H9 (cell line): Measurements from ENCODE around the gene ACAP3. TPM values are rescaled to one million over a fixed set of nuclear protein-coding genes. Genes with fewer than 3 reads are reported as not detected.

Experiments
- DNase-seq: peaks from one replicate; pipeline ENCODE4 v3.0.0-alpha.2; 2017
- H2AFZ ChIP-seq: one replicate; pipeline ENCODE4 v1.6.1; 2013; ENCODE audit warnings: mild to moderate bottlenecking, low read length, control low read depth, moderate library complexity
- H2AK5ac ChIP-seq: 2 replicates; pipeline ENCODE4 v1.6.1; 2013; ENCODE audit warnings: low read length, control low read depth, mixed read lengths; ENCODE audit not compliant: insufficient read length
- H2BK120ac ChIP-seq: one replicate; pipeline ENCODE4 v1.6.1; 2013; ENCODE audit warnings: low read depth, mild to moderate bottlenecking, low read length, control low read depth, inconsistent platforms; ENCODE audit not compliant: poor library complexity, severe bottlenecking
- H2BK12ac ChIP-seq: 2 replicates; pipeline ENCODE4 v1.6.1; 2013; ENCODE audit warnings: low read length, control low read depth, mixed read lengths, low read depth; ENCODE audit not compliant: insufficient read length
- H2BK15ac ChIP-seq: 2 replicates; pipeline ENCODE4 v1.6.1; 2013; ENCODE audit warnings: low read depth, low read length, control low read depth
- H2BK20ac ChIP-seq: one replicate; pipeline ENCODE4 v1.6.1; 2013; ENCODE audit warnings: low read depth, mild to moderate bottlenecking, low read length, control low read depth, inconsistent platforms; ENCODE audit not compliant: poor library complexity, severe bottlenecking
- H2BK5ac ChIP-seq: 2 replicates; pipeline ENCODE4 v1.6.1; 2013; ENCODE audit warnings: low read length, control low read depth, mixed read lengths; ENCODE audit not compliant: insufficient read length
- H3K14ac ChIP-seq: 2 replicates; pipeline ENCODE4 v1.6.1; 2013; ENCODE audit warnings: low read length, control low read depth; ENCODE audit not compliant: insufficient read depth
- H3K18ac ChIP-seq: 2 replicates; pipeline ENCODE4 v1.6.1; 2013; ENCODE audit warnings: low read depth, mild to moderate bottlenecking, mixed read lengths, low read length, control low read depth; ENCODE audit not compliant: insufficient read length
- H3K23ac ChIP-seq: 2 replicates; pipeline ENCODE4 v1.6.1; 2013; ENCODE audit warnings: low read length, control low read depth, mixed read lengths, low read depth; ENCODE audit not compliant: insufficient read length
- H3K23me2 ChIP-seq: 2 replicates; pipeline ENCODE4 v1.6.1; 2013; ENCODE audit warnings: low read depth, mild to moderate bottlenecking, mixed read lengths, low read length, control low read depth; ENCODE audit not compliant: insufficient read length, poor library complexity, severe bottlenecking
- H3K27ac ChIP-seq: 2 replicates; pipeline ENCODE4 v1.5.1; 2013; ENCODE audit warnings: low read length, control low read depth, mixed read lengths, low read depth; ENCODE audit not compliant: insufficient read length
- H3K27me3 ChIP-seq: 2 replicates; pipeline ENCODE4 v1.6.1; 2013; ENCODE audit warnings: low read length, control low read depth, inconsistent platforms; ENCODE audit not compliant: insufficient read depth
- H3K4ac ChIP-seq: 2 replicates; pipeline ENCODE4 v1.6.1; 2013; ENCODE audit warnings: low read depth, mild to moderate bottlenecking, control low read depth, inconsistent platforms, low read length, moderate library complexity
- H3K4me1 ChIP-seq: 2 replicates; pipeline ENCODE4 v1.6.1; 2013; ENCODE audit warnings: low read length, control low read depth, inconsistent platforms; ENCODE audit not compliant: insufficient read depth
- H3K4me2 ChIP-seq: 2 replicates; pipeline ENCODE4 v1.6.1; 2013; ENCODE audit warnings: low read length, control low read depth, mixed read lengths; ENCODE audit not compliant: insufficient read length, insufficient read depth
- H3K56ac ChIP-seq: 2 replicates; pipeline ENCODE4 v1.6.1; 2013; ENCODE audit warnings: low read depth, mild to moderate bottlenecking, mixed read lengths, low read length, control low read depth; ENCODE audit not compliant: insufficient read length
- H3K79me1 ChIP-seq: 2 replicates; pipeline ENCODE4 v1.6.1; 2013; ENCODE audit warnings: low read depth, mild to moderate bottlenecking, moderate library complexity, low read length, control low read depth, inconsistent platforms; ENCODE audit not compliant: insufficient read depth, poor library complexity, severe bottlenecking
- H3K79me2 ChIP-seq: 2 replicates; pipeline ENCODE4 v1.6.1; 2013; ENCODE audit warnings: low read length, control low read depth, inconsistent platforms; ENCODE audit not compliant: insufficient read depth
- H3K9ac ChIP-seq: 2 replicates; pipeline ENCODE4 v1.6.1; 2013; ENCODE audit warnings: low read length, control low read depth, mixed read lengths; ENCODE audit not compliant: insufficient read length; ENCODE audit errors: extremely low read depth
- H3K9me3 ChIP-seq: one replicate; pipeline ENCODE4 v1.6.1; 2013; ENCODE audit warnings: low read depth, low read length, inconsistent platforms; ENCODE audit not compliant: control insufficient read depth
- H3T11ph ChIP-seq: one replicate; pipeline ENCODE4 v1.6.1; 2013; ENCODE audit warnings: mild to moderate bottlenecking, low read length, control low read depth, inconsistent platforms
- H4K20me1 ChIP-seq: one replicate; pipeline ENCODE4 v1.6.1; 2013; ENCODE audit not compliant: control insufficient read depth, insufficient read length, insufficient read depth
- H4K5ac ChIP-seq: 2 replicates; pipeline ENCODE4 v1.6.1; 2013; ENCODE audit warnings: low read depth, mild to moderate bottlenecking, mixed read lengths, low read length, control low read depth; ENCODE audit not compliant: insufficient read length
- H4K8ac ChIP-seq: replicated peaks from 2 replicates; pipeline ENCODE4 v1.6.1; 2013; ENCODE audit warnings: low read length, control low read depth, mixed read lengths, low read depth; ENCODE audit not compliant: insufficient read length
- H4K91ac ChIP-seq: 2 replicates; pipeline ENCODE4 v1.6.1; 2013; ENCODE audit warnings: low read depth, mild to moderate bottlenecking, moderate library complexity, mixed read lengths, low read length, control low read depth; ENCODE audit not compliant: insufficient read length
- H3K27ac Mint-ChIP-seq, 3 experiments: 2 replicates in 2 of 3; 3 replicates in 1 of 3; pipeline ENCODE4 v1.8.0; 2020 to 2021; ENCODE audit warnings: mixed read lengths in 3 of 3, mild to moderate bottlenecking in 1 of 3, moderate library complexity in 1 of 3
- H3K27me3 Mint-ChIP-seq: 2 replicates; pipeline ENCODE4 v1.8.0; 2021; ENCODE audit warnings: low read depth, mild to moderate bottlenecking, moderate library complexity, mixed read lengths
- H3K36me3 Mint-ChIP-seq, 3 experiments: 2 replicates in 2 of 3; 3 replicates in 1 of 3; pipeline ENCODE4 v1.8.0; 2020 to 2021; ENCODE audit warnings: low read depth in 3 of 3, mixed read lengths in 3 of 3; ENCODE audit not compliant: insufficient read depth in 1 of 3
- H3K4me1 Mint-ChIP-seq, 2 experiments: 2 replicates each; pipeline ENCODE4 v1.8.0; 2020; ENCODE audit warnings: mixed read lengths in 2 of 2
- H3K4me3 Mint-ChIP-seq, 2 experiments: 2 replicates in 1 of 2; 3 replicates in 1 of 2; pipeline ENCODE4 v1.8.0; 2020 to 2021; ENCODE audit warnings: mild to moderate bottlenecking in 2 of 2, mixed read lengths in 2 of 2, moderate library complexity in 1 of 2
- H3K9me3 Mint-ChIP-seq, 2 experiments: 2 replicates in 1 of 2; 3 replicates in 1 of 2; pipeline ENCODE4 v1.8.0; 2020; ENCODE audit warnings: mild to moderate bottlenecking in 2 of 2, mixed read lengths in 2 of 2, moderate library complexity in 1 of 2
- CTCF ChIP-seq: fragments of 200-600 bp; sonication (generic); conservative IDR thresholded peaks from 3 replicates; pipeline ENCODE4 v1.8.0; 2021; ENCODE audit warnings: antibody characterized with exemption, mild to moderate bottlenecking
- WGBS: extraction: QIAGEN DNeasy Blood & Tissue Kit; methylation state at CpG from one replicate; pipeline ENCODE4 v1.1.7; 2013; ENCODE audit warnings: missing lambda C conversion rate, low lambda C conversion rate, mixed read lengths; ENCODE audit not compliant: insufficient read length; ENCODE audit errors: extremely low coverage; 5-methylcytosine and 5-hydroxymethylcytosine counted together
- total RNA-seq: library from RNA; stranded (reverse); gene quantifications from 2 replicates; pipeline ENCODE4 v1.2.1, GENCODE V29; 2021

The ACAP3 gene
- total RNA-seq, 1 experiment from 2014 or later, result 41.4 TPM

DNA sequence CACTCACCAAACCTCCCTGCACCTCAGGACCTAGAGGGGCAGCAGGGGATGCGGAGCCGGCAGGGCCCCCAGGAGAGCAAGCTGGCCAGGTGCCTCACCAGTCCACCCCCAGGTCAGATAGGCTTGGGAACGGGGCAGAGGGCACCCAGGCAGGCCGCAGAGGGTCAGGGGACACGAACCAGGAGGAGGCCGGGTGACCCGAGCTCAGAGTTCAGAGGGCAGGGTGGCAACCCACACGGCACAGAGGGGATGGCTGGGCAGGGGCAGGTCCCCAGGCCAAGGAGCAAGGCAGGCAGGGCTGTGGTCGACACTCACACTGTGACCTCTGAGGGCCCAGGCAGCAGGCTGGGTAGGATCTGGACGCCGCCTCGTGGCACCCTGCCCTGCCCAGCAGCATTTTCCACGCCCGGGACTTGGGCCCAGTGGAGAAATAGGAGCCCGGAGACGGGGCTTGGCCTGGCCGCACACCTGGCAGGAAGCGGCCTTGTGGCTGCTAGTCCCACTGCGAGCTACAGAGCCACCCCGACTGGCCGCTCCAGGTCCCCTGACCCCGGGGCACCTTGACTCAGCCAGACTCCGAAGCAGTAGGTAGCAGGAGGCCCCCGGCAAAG is 36.2 kb upstream of the ACAP3 start:
- no CpG with 5 or more reads among the region's 24 CpGs for WGBS
- Histone ChIP-seq H2AFZ (no peak overlapping the region), H3K27ac (no peak overlapping the region), H3K18ac (no peak overlapping the region), H4K5ac (no peak overlapping the region), H3K9me3 (no peaks in the 10 kb centered on the region), H3K4me2 (no peak overlapping the region), H3K23me2 (peaks cover 9% of the 10 kb centered on the region), H4K91ac (no peak overlapping the region), H2BK5ac (no peak overlapping the region), H3K23ac (no peak overlapping the region), H3T11ph (no peak overlapping the region), H2BK120ac (no peak overlapping the region), H3K9ac (no peak overlapping the region), H4K8ac (no peak overlapping the region), H3K27me3 (no peaks in the 10 kb centered on the region), H3K4ac (no peak overlapping the region), H2BK20ac (no peak overlapping the region), H3K4me1 (no peaks in the 10 kb centered on the region; the same call in 1 of the 2 replicates), H3K79me1 (peaks cover 13% of the 10 kb centered on the region), H2BK15ac (no peak overlapping the region), H3K14ac (no peak overlapping the region), H3K79me2 (peaks cover 3% of the 10 kb centered on the region; the same call in 1 of the 2 replicates), H4K20me1 (peaks cover 3% of the 10 kb centered on the region), H2BK12ac (no peak overlapping the region), H3K56ac (no peak overlapping the region), H2AK5ac (no peak overlapping the region)
- H3K36me3 Mint-ChIP-seq, result peaks cover 21 to 29% (median 29%) of the 10 kb centered on the region in 3 experiments
- DNase-seq, result no peak
- TF ChIP-seq CTCF, result no peak
- peaks cover 6 to 15% of the 10 kb centered on the region in 2 experiments for H3K4me1 Mint-ChIP-seq
- H3K9me3 Mint-ChIP-seq, result peaks cover 0 to 8% of the 10 kb centered on the region in 2 experiments; a peak in 3 of 5 replicates
- no peak overlapping the region for H3K4me3 Mint-ChIP-seq
- H3K27me3 Mint-ChIP-seq, result no peaks in the 10 kb centered on the region
- H3K27ac Mint-ChIP-seq, result peak overlapping the region in 1 of 3 experiments; percentile 52; a peak in 1 of 7 replicates
